ENCODE results near the gene BRD7.

BRD7 gene

DNA sequence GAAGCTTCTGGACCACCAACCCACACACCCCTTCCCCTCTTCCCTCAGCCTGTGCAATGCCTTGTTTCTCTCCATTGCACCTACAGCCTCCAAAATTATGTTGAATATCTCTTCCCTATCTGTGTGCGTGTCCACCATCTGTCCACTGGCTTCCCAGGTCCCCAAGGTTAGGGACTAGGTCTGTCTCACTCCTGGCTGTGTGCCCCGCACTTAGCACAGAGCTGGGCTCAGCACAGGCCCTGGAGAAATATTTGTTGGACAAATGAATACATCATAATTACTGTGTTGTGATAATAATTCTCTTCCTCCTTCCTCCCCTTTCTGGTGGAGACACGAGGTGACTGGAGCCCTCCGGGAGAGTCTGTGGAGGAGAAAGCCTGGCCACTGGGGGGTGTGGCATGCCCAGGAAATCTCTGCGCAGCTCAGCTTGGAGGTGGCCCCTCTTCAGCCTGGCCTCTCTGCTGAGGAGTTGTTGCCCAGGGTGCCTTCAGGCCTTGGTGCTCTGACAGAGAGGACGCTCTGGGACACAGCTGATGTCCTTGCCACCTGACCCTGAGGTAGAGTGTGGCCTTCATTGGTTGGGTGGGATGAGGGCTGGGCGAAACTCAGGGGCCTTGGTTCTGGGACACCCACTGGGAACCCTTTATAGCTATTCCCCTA is 3.3 kb upstream of the BRD7 start:
- peaks cover 10% of the 10 kb centered on the region; the same call in 1 of the 2 replicates for H3K4me1 ChIP-seq (ENCODE audit: control insufficient read depth, insufficient read depth, low read length)
- no peaks in the 10 kb centered on the region for H3K9me3 ChIP-seq (ENCODE audit: control insufficient read depth, insufficient read depth, low read depth, low read length)
- peaks cover 2% of the 10 kb centered on the region for H3K36me3 ChIP-seq (ENCODE audit: control insufficient read depth, insufficient read depth, low read length)
- no peak overlapping the region for H3K4me3 ChIP-seq (ENCODE audit: low read depth, low read length)
- no peaks in the 10 kb centered on the region for H3K27me3 ChIP-seq (ENCODE audit: control insufficient read depth, insufficient read depth, low read length)
- no peak overlapping the region for H3K9ac ChIP-seq (ENCODE audit: low read length)
- H3K27ac ChIP-seq (ENCODE audit: low read depth, low read length) = no peak overlapping the region

DNA sequence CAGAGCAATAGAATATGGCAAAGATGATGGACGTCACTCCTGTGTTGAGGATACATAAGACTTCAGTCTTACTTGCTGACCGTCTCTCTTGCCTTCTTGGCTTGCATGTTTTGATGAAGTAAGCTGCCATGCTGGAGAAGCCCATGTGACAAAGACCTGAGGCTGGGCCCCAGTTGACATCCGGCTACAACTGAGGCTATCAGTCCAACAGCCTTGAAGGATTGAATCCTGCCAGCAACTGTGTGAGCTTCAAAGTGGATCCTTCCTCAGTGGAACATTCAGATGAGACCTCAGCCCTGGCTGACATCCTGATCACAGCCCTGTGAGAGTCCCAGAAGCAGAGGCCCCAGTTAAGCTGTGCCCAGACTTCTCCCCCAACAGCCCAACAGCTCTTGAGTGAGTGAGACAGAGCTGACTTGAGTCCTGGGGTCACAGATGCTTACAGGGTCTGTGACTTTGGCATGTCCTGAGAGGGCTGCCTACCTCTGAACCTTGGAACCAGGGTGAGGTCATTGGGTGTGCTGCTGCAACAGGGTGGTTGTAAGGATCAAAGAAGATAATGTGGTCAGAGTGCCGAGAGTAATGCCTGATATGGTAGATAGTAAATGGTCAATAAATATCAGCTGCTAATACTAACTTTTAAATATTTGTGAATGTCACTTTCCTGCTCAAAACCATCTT is 2.4 kb upstream of the BRD7 start:
- Histone ChIP-seq H3K27ac (ENCODE audit: low read depth, low read length) (no peak overlapping the region), H3K4me3 (ENCODE audit: low read depth, low read length) (no peak overlapping the region), H3K36me3 (ENCODE audit: control insufficient read depth, insufficient read depth, low read length) (peaks cover 11% of the 10 kb centered on the region), H3K4me1 (ENCODE audit: control insufficient read depth, insufficient read depth, low read length) (peaks cover 10% of the 10 kb centered on the region; the same call in 1 of the 2 replicates), H3K9ac (ENCODE audit: low read length) (no peak overlapping the region), H3K9me3 (ENCODE audit: control insufficient read depth, insufficient read depth, low read depth, low read length) (no peaks in the 10 kb centered on the region), H3K27me3 (ENCODE audit: control insufficient read depth, insufficient read depth, low read length) (no peaks in the 10 kb centered on the region)

DNA sequence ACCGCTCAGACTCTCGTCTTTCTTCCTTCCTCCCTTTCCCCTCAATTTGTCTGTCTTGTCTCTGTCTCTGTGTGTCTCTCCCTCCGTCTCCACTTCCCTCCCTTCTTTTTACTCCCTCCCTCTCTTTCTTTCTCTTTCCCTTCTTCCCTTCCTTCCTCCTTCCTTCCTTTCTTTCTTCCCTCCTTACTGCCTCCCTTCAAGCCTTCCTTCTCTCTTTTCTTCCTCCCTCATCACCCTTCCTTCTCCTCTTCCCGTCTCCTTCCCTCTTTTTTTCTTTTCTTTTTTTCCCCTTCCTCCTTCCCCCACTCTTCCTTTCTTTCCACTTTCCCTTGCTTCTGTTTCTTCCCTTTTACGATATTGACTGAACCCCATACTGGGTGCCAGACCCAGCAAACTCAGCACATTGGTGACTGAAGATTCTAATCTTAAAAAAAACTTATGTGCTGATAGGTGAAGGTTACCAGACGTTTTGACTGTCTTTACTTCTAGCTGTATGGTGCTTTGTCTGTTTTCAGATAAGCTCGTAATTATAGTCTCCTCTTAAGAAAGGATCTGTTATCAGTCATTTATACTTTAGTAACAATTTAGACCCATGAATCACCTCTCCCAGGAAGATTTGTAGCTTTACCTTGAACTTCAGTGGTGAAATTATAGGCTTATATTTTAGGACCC is 481 bp upstream of the BRD7 start:
- Histone ChIP-seq H3K36me3 (ENCODE audit: control insufficient read depth, insufficient read depth, low read length) (peaks cover 30% of the 10 kb centered on the region), H3K27me3 (ENCODE audit: control insufficient read depth, insufficient read depth, low read length) (no peaks in the 10 kb centered on the region), H3K4me3 (ENCODE audit: low read depth, low read length) (peak overlapping the region; percentile 69), H3K9ac (ENCODE audit: low read length) (peak overlapping the region; percentile 71), H3K9me3 (ENCODE audit: control insufficient read depth, insufficient read depth, low read depth, low read length) (no peaks in the 10 kb centered on the region), H3K27ac (ENCODE audit: low read depth, low read length) (no peak overlapping the region), H3K4me1 (ENCODE audit: control insufficient read depth, insufficient read depth, low read length) (peaks cover 6% of the 10 kb centered on the region; the same call in 1 of the 2 replicates)

DNA sequence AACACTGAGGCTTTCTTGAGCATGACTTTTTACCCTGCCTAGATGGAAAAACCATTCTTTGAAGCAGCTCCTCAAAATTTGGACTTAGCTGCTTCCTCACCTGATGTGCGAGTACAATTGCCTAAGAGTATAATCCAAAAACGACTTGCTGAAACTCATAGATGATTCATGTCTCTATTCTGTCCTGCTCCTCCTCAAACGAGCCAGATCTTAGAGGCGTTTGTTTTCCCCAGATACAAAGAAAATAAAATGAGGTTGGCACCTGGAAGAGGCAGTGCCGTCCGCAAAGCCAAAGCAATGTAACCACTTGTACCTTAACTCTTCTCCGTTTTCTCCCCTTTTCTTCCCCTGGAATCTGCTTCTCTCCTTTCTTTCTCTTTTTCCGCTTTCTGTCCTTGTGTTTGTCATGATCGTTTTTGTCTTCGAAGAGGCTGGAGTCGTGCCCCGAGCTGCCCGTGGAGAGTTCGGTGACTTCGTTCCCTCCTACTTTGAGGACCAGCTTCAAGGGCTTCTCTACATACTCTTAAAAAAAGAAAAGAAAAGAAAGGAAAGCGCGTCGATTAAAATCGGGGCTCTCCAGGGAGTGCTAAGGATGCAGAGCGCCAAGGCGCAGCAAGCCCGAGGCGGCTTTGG is 895 bp downstream of the BRD7 start:
- Histone ChIP-seq H3K4me3 (ENCODE audit: low read depth, low read length) (peak overlapping the region; percentile 79), H3K36me3 (ENCODE audit: control insufficient read depth, insufficient read depth, low read length) (peaks cover 44% of the 10 kb centered on the region), H3K4me1 (ENCODE audit: control insufficient read depth, insufficient read depth, low read length) (peaks cover 6% of the 10 kb centered on the region; the same call in 1 of the 2 replicates), H3K27ac (ENCODE audit: low read depth, low read length) (peak overlapping the region; percentile 70; the same call in 1 of the 2 replicates), H3K27me3 (ENCODE audit: control insufficient read depth, insufficient read depth, low read length) (no peaks in the 10 kb centered on the region), H3K9me3 (ENCODE audit: control insufficient read depth, insufficient read depth, low read depth, low read length) (no peaks in the 10 kb centered on the region), H3K9ac (ENCODE audit: low read length) (peak overlapping the region; percentile 77)

DNA sequence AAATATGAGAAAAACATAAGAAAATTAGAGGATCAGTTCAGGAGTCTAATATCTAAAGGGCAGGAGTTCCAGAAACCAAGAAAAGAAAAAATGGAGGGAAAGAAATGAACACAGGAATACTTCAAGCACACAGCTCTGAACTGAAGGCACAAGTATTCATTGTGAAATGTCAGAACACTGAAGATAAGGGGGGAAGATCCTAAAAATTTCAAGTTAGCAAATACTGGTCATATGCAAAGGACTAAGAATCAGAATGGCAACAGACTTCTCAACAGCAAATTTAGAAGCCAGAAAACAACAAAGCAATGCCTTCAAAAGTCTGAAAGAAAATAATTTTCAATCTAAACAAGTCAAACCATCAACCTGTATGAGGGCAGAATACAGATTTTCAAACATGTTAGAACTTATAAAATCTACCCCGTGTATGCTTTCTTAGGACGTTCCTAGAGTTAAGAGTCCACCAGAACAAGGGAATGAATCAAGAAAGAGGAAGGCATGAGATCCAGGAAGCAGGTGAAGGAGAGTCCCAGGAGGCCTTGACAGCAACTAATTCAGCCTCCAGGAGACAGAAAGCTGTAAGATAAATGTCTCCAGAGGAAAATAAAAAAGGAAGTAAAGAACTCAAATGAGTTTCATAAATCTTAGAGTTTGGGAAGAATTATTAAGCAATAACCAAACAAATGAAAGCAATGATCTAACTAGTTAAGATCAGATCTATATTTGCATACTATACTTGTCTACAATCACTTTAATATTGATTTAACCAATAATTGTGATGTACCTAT is 2.8 kb downstream of the BRD7 start:
- peaks cover 6% of the 10 kb centered on the region; the same call in 1 of the 2 replicates for H3K4me1 ChIP-seq (ENCODE audit: control insufficient read depth, insufficient read depth, low read length)
- no peak overlapping the region for H3K27ac ChIP-seq (ENCODE audit: low read depth, low read length)
- H3K9me3 ChIP-seq (ENCODE audit: control insufficient read depth, insufficient read depth, low read depth, low read length) = no peaks in the 10 kb centered on the region
- peaks cover 62% of the 10 kb centered on the region for H3K36me3 ChIP-seq (ENCODE audit: control insufficient read depth, insufficient read depth, low read length)
- H3K9ac ChIP-seq (ENCODE audit: low read length) = no peak overlapping the region
- H3K27me3 ChIP-seq (ENCODE audit: control insufficient read depth, insufficient read depth, low read length) = no peaks in the 10 kb centered on the region
- no peak overlapping the region for H3K4me3 ChIP-seq (ENCODE audit: low read depth, low read length)

DNA sequence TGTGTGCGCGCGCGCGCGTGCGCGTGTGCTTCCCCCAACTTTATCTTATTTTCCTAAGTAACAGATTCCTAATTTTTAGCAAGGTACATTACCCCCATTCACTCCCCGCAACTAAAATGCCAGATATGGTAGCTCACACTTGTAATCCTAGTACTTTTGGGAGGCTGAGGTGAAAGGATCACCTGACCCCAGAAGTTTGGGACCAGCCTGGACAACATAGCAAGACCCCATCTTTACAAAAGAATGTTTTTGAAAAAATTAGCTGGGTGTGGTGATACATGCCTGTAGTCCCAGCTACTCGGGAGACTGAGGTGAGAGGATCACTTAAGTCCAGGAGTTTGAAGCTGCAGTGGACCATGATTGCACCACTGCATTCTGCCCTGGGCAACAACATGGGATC is 5.1 kb downstream of the BRD7 start:
- H3K4me3 ChIP-seq (ENCODE audit: low read depth, low read length) = no peak overlapping the region
- no peak overlapping the region for H3K27ac ChIP-seq (ENCODE audit: low read depth, low read length)
- H3K9me3 ChIP-seq (ENCODE audit: control insufficient read depth, insufficient read depth, low read depth, low read length) = no peaks in the 10 kb centered on the region

DNA sequence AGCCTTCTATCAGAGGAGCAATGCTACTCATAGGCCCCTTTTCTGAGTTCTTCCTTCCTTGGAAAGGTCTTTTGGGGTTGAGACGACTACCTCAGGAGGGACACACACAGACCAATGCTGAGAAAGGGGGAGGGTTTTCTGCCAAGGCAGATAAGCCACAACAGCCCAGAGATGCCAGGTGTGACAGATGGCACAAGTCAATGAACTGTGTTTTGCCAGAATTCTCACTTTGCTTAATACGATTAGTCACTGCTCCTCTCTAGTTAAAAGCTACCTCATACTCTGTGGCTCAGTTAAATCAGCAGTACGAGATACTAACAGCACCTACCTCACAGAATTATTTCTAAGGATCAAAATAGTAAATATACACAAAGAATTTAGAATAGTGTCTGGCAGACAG is 8.0 kb downstream of the BRD7 start:
- Histone ChIP-seq H3K9me3 (ENCODE audit: control insufficient read depth, insufficient read depth, low read depth, low read length) (no peaks in the 10 kb centered on the region), H3K27ac (ENCODE audit: low read depth, low read length) (no peak overlapping the region), H3K9ac (ENCODE audit: low read length) (no peak overlapping the region), H3K36me3 (ENCODE audit: control insufficient read depth, insufficient read depth, low read length) (peaks cover 73% of the 10 kb centered on the region), H3K4me3 (ENCODE audit: low read depth, low read length) (no peak overlapping the region), H3K4me1 (ENCODE audit: control insufficient read depth, insufficient read depth, low read length) (no peaks in the 10 kb centered on the region; the same call in 1 of the 2 replicates), H3K27me3 (ENCODE audit: control insufficient read depth, insufficient read depth, low read length) (no peaks in the 10 kb centered on the region)

More for the DNA sequence above, 5.1 kb downstream of the BRD7 start:
- no peaks in the 10 kb centered on the region; the same call in 1 of the 2 replicates for H3K4me1 ChIP-seq (ENCODE audit: control insufficient read depth, insufficient read depth, low read length)
- no peaks in the 10 kb centered on the region for H3K27me3 ChIP-seq (ENCODE audit: control insufficient read depth, insufficient read depth, low read length)
- H3K9ac ChIP-seq (ENCODE audit: low read length) = no peak overlapping the region
- H3K36me3 ChIP-seq (ENCODE audit: control insufficient read depth, insufficient read depth, low read length) = peaks cover 82% of the 10 kb centered on the region

DNA sequence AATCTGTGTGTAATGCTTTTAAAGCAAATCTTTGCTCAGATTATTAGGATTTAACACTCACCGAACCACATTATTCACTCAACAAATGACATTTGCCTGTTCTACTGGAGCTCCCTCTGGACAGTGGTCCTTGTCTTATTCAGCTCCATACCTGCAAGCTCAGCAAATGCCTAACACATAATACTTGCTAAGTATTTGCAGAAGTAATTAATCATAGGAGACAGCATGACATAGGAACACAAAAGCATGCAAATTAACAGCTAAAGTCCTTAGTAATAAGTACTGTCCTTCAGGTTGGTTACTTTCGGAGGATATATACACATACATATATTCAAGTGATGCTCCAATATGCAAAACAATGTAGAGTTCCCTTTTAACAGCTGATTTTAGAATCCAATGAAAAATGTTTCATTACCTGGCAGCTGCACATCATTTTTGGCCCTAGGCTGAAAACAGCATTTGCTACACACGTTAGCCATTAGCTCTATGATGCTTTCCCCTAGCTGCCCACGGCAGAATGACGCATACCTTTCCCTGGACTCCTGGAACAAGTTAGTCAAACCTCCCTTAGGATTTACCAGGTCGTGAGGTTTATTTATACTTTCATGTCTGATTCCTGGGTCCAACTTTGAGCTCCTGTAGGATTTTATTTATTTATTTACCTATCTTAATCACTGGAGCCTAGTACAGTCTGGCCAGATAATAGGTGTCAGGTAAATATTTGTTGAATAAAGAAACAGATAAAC is 8.6 kb downstream of the BRD7 start:
- Histone ChIP-seq H3K4me1 (ENCODE audit: control insufficient read depth, insufficient read depth, low read length) (no peaks in the 10 kb centered on the region; the same call in 1 of the 2 replicates), H3K27ac (ENCODE audit: low read depth, low read length) (no peak overlapping the region), H3K36me3 (ENCODE audit: control insufficient read depth, insufficient read depth, low read length) (peaks cover 67% of the 10 kb centered on the region)

DNA sequence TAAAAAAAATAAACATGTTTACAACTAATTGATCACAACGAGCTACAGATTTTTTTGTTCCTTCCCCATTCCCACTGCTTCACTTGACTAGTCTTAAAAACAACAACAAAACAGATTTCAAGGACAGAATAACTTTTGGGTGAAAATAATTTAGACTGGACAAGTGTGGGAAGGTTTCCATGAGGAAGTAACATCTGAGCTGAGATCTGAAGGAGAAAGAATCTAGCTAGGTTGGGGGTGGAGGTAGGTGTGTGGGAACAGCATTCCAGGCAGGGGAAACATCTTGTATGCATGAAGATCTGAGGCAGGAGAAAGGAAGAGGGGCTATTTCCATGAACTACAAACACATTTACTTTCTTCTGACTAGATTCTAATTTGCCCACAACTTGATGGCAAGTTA is 9.2 kb downstream of the BRD7 start:
- H3K36me3 ChIP-seq (ENCODE audit: control insufficient read depth, insufficient read depth, low read length) = peaks cover 63% of the 10 kb centered on the region
- no peak overlapping the region for H3K27ac ChIP-seq (ENCODE audit: low read depth, low read length)
- H3K27me3 ChIP-seq (ENCODE audit: control insufficient read depth, insufficient read depth, low read length) = no peaks in the 10 kb centered on the region
- H3K4me3 ChIP-seq (ENCODE audit: low read depth, low read length) = no peak overlapping the region
- H3K9me3 ChIP-seq (ENCODE audit: control insufficient read depth, insufficient read depth, low read depth, low read length) = no peaks in the 10 kb centered on the region
- H3K9ac ChIP-seq (ENCODE audit: low read length) = no peak overlapping the region
- no peaks in the 10 kb centered on the region; the same call in 1 of the 2 replicates for H3K4me1 ChIP-seq (ENCODE audit: control insufficient read depth, insufficient read depth, low read length)

More for the DNA sequence above, 8.6 kb downstream of the BRD7 start:
- Histone ChIP-seq H3K4me3 (ENCODE audit: low read depth, low read length) (no peak overlapping the region), H3K27me3 (ENCODE audit: control insufficient read depth, insufficient read depth, low read length) (no peaks in the 10 kb centered on the region), H3K9ac (ENCODE audit: low read length) (no peak overlapping the region), H3K9me3 (ENCODE audit: control insufficient read depth, insufficient read depth, low read depth, low read length) (no peaks in the 10 kb centered on the region)
